SK-N-SH (cell line): ENCODE results near the gene MBNL1.

Experiments
- CTCF ChIP-seq: fragments of 200-600 bp; sonication (generic); IDR thresholded peaks from 2 replicates; pipeline ENCODE4 v1.6.1; 2017; ENCODE audit warnings: antibody characterized with exemption, mild to moderate bottlenecking, moderate library complexity
- EP300 ChIP-seq, 2 experiments: IDR thresholded peaks; 2 replicates each; pipeline versions ENCODE4 v1.4.0 to v1.6.1; 2012; ENCODE audit warnings: borderline replicate concordance in 1 of 2, low read depth in 1 of 2, low read length in 1 of 2
- EZH2phosphoT487 ChIP-seq: fragments of 200-600 bp; sonication (generic); IDR thresholded peaks from 2 replicates; pipeline ENCODE4 v1.6.1; 2017; ENCODE audit warnings: low read depth, mixed run types, mild to moderate bottlenecking, antibody characterized with exemption, moderate library complexity, borderline replicate concordance
- FOSL2 ChIP-seq: IDR thresholded peaks from 2 replicates; pipeline ENCODE4 v1.4.0; 2012; ENCODE audit warnings: low read depth, mild to moderate bottlenecking, moderate library complexity, borderline replicate concordance
- GATA2 ChIP-seq: sonication (generic); formaldehyde crosslinking; IDR thresholded peaks from 2 replicates; pipeline ENCODE4 v1.5.0; 2020; ENCODE audit warnings: mild to moderate bottlenecking, missing genetic modification reagents
- RAD21 ChIP-seq: IDR thresholded peaks from 2 replicates; pipeline ENCODE4 v1.6.1; 2012; ENCODE audit warnings: mild to moderate bottlenecking, low read length
- REST ChIP-seq: IDR thresholded peaks from 2 replicates; pipeline ENCODE4 v1.6.1; 2012; ENCODE audit warnings: mild to moderate bottlenecking, low read depth, low read length, moderate library complexity
- SIN3A ChIP-seq: IDR thresholded peaks from 2 replicates; pipeline ENCODE4 v1.6.1; 2012; ENCODE audit warnings: low read depth, mild to moderate bottlenecking, low read length, moderate library complexity, borderline replicate concordance
- TAF1 ChIP-seq: IDR thresholded peaks from 2 replicates; pipeline ENCODE4 v1.6.1; 2012; ENCODE audit warnings: low read depth, mild to moderate bottlenecking, low read length, moderate library complexity, borderline replicate concordance

DNA sequence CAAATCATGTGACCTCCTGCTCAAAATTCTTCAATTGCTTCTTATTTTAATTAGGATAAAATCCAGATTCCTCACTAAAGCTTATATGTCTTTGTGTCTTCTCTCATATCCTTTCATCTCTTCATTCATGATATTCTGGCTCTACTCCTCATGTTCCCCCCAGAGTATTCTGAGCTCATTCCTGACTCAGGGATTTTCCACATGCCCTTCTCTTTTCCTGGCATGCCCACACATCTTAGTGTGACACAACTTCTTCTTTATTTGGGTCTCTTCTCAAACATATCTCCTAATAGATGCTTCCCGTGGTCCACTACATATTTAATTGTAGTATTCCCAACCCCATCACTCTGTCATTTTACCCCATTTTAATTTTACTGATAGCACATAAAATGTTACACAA lies 15.2 kb upstream of the MBNL1 start:
- no peak for TF ChIP-seq TAF1
- TF ChIP-seq SIN3A = no peak
- no peak for TF ChIP-seq CTCF
- no peak for TF ChIP-seq FOSL2
- TF ChIP-seq EP300 (IDR thresholded peaks at IDR 0.05; ENCODE audit: borderline replicate concordance in 1 of 2, low read depth in 1 of 2, low read length in 1 of 2) = no peak
- no peak for TF ChIP-seq GATA2 (CRISPR knock-in tag)
- TF ChIP-seq RAD21 = no peak
- TF ChIP-seq REST = no peak
- no peak for TF ChIP-seq EZH2phosphoT487
